GDM1 (cell line): Measurements from ENCODE around the gene CAB39.

Source experiments
- DNase-seq: peaks from one replicate; lab custom pipeline; 2025; lab: John Stamatoyannopoulos, UW

Gene CAB39

GRCh38 chr2:230757476-230757875 is 44.8 kb downstream of the CAB39 start:
- no peak for DNase-seq

GRCh38 chr2:230758566-230759480 is 46.2 kb downstream of the CAB39 start:
- DNase-seq: no peak

- DNase-seq: no peak
These were observed 47.0 kb downstream of the CAB39 start for GRCh38 chr2:230759481-230760167.

- no peak for DNase-seq
These were observed 49.1 kb downstream of the CAB39 start for GRCh38 chr2:230761704-230762103.

- no peak for DNase-seq
These were observed 49.8 kb downstream of the CAB39 start for GRCh38 chr2:230762317-230762896.

GRCh38 chr2:230764346-230764745 is 51.7 kb downstream of the CAB39 start:
- DNase-seq: no peak

- no peak for DNase-seq
These were observed 53.1 kb downstream of the CAB39 start for GRCh38 chr2:230765611-230766300.

- no peak for DNase-seq
These were observed 55.3 kb downstream of the CAB39 start for GRCh38 chr2:230767862-230768388.

GRCh38 chr2:230770804-230771203 is 58.2 kb downstream of the CAB39 start:
- no peak for DNase-seq

- no peak for DNase-seq
These were observed 59.5 kb downstream of the CAB39 start for GRCh38 chr2:230772156-230772555.

GRCh38 chr2:230773039-230773773 is 60.6 kb downstream of the CAB39 start:
- no peak for DNase-seq

- DNase-seq: no peak
These were observed 61.8 kb downstream of the CAB39 start for GRCh38 chr2:230774348-230774951.

- no peak for DNase-seq
These were observed 63.1 kb downstream of the CAB39 start for GRCh38 chr2:230775737-230776136.

GRCh38 chr2:230777721-230778120 is 65.1 kb downstream of the CAB39 start:
- DNase-seq: no peak

- no peak for DNase-seq
These were observed 65.9 kb downstream of the CAB39 start for GRCh38 chr2:230778350-230779063.

- no peak for DNase-seq
These were observed 66.5 kb downstream of the CAB39 start for GRCh38 chr2:230779126-230779525.

GRCh38 chr2:230779607-230780006 is 67.0 kb downstream of the CAB39 start:
- no peak for DNase-seq

GRCh38 chr2:230781130-230781797 is 68.6 kb downstream of the CAB39 start:
- no peak for DNase-seq

- no peak for DNase-seq
These were observed 70.5 kb downstream of the CAB39 start for GRCh38 chr2:230783101-230783500.

GRCh38 chr2:230784795-230785194 is 72.2 kb downstream of the CAB39 start:
- no peak for DNase-seq
